ENCODE results near the gene CADPS2. TPM values are rescaled to one million over a fixed set of nuclear protein-coding genes. Genes with fewer than 3 reads are reported as not detected.

The CADPS2 gene
- total RNA-seq, 1 experiment from 2014 or later, result 16.4 TPM

DNA sequence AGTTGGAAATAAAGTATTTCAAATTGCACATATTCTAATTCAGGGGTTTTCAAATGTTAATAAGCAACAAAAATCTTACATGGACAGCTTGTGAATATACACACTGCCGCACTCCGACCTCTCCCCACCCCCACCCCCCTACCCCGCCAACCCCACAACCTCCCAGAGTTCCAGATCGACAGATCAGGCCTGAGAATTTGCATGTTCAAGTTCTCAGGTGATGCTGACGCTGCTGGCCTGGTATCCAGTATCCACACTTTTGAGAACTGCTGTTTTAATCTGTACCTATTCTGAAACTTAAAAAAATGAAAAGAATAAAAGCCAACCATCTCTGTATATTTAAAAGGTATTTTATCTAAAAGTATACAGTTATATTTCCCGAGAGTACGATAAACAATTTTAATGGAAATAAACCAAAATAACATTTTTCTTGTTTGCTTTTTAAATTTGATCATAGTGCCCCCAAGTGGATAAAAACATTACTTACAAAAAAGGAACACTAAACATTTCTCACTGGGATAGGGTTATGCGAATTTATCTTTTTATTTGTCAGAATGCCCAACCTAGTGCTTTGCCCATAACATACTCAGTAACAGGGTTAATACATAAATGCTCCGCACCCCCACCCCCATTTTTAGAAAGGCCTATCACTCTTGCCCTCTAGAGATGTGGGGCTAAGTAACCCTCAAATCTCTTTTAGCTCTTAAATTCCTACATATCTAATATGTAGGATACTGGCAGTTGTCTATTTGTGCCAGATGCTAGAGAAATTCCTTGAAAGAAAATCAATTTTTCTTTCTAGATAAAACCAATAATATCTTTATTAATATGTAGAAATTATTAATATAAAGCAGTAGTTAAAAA lies 353.6 kb downstream of the CADPS2 start:
- DNase-seq, result no peak
- no peak for TF ChIP-seq CTCF (IDR thresholded peaks at IDR 0.05; ENCODE audit: unreplicated experiment)
- H3K4me1 Mint-ChIP-seq (ENCODE audit: low read depth, unreplicated experiment), result no peaks in the 10 kb centered on the region
- H3K4me3 Mint-ChIP-seq (ENCODE audit: low read depth, unreplicated experiment), result no peak overlapping the region
- no peaks in the 10 kb centered on the region for H3K27me3 Mint-ChIP-seq (ENCODE audit: unreplicated experiment)
- intact Hi-C loops (cut with micrococcal nuclease; ENCODE audit: unreplicated experiment), result loop anchor here (1.0 kb wide), 1 partner anchor 439 kb away; no protein-coding TSS in a partner anchor
- H3K9me3 Mint-ChIP-seq (ENCODE audit: low read depth, unreplicated experiment), result no peaks in the 10 kb centered on the region
- no peak overlapping the region for H3K27ac Mint-ChIP-seq (ENCODE audit: unreplicated experiment)
- no TSS peak for BruUV-seq (replicated peaks)
- H3K36me3 Mint-ChIP-seq (ENCODE audit: insufficient read depth, unreplicated experiment), result no peaks in the 10 kb centered on the region
- CTCF ChIA-PET, result interaction anchor here (0.8 to 2.0 kb wide), 3 partner anchors 313 to 442 kb away, joined by 3 to 8 read pairs (median 3); no protein-coding TSS in a partner anchor

DNA sequence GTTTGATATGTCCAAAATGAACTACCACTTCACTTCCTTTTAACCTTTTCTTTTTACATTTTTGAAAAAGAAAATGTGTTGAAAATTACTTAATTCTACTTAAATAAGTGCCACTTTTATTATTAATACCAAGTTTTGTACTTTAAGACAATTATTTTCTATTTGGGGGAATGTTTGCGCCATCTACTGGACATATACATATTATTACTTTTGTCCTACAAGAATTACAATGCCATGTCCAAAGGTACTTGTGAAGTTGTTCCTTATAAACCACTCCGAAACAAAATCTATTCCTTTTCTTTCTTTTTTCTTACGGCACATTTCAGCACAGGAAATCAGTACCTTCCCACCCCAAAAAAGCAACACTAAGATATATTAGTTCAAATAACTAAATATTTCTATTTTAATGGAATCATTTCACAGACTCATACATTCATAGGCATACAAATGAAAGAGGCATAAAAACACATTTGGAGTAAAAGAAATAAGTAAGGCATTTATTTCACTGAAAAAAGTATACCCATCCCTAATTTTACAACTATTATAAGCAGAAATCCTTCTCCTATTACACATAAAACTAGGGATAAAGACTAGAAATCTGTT lies 357.3 kb downstream of the CADPS2 start:
- Mint-ChIP-seq H3K4me3 (ENCODE audit: low read depth, unreplicated experiment) (no peak overlapping the region), H3K36me3 (ENCODE audit: insufficient read depth, unreplicated experiment) (no peaks in the 10 kb centered on the region), H3K9me3 (ENCODE audit: low read depth, unreplicated experiment) (no peaks in the 10 kb centered on the region), H3K27me3 (ENCODE audit: unreplicated experiment) (no peaks in the 10 kb centered on the region), H3K4me1 (ENCODE audit: low read depth, unreplicated experiment) (no peaks in the 10 kb centered on the region), H3K27ac (ENCODE audit: unreplicated experiment) (no peak overlapping the region)
- no peak for DNase-seq
- no peak for TF ChIP-seq CTCF (IDR thresholded peaks at IDR 0.05; ENCODE audit: unreplicated experiment)
- CTCF ChIA-PET, result interaction anchor here (1.4 kb wide), 1 partner anchor 310 kb away, joined by 3 read pairs; no protein-coding TSS in a partner anchor
- BruUV-seq (replicated peaks), result no TSS peak
- intact Hi-C loops (cut with micrococcal nuclease; ENCODE audit: unreplicated experiment), result loop anchor here (1.0 to 2.0 kb wide), 3 partner anchors 310 to 514 kb away; no protein-coding TSS in a partner anchor

DNA sequence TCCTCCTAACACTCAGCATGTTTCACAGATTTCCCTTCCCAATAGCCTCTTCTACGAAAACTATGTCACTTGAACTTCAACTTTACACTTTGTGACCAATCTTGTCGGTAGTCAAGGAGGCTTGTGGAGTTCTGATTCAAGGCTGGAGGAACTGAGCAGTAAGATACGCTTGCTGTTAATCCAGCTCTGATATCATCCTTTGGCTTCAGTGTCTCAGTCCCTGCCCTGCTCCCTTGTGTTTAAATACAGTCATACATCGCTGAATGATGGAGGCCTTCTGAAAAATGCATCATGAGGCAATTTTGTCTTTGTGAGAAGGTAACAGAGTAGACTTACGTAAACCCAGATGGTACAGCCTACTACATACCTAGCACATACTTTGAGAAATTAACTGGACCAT lies 360.9 kb downstream of the CADPS2 start:
- H3K36me3 Mint-ChIP-seq (ENCODE audit: insufficient read depth, unreplicated experiment), result no peaks in the 10 kb centered on the region
- no peak for TF ChIP-seq CTCF (IDR thresholded peaks at IDR 0.05; ENCODE audit: unreplicated experiment)
- no peak for DNase-seq
- H3K4me1 Mint-ChIP-seq (ENCODE audit: low read depth, unreplicated experiment), result no peaks in the 10 kb centered on the region
- intact Hi-C loops (cut with micrococcal nuclease; ENCODE audit: unreplicated experiment), result no loop called here
- H3K4me3 Mint-ChIP-seq (ENCODE audit: low read depth, unreplicated experiment), result no peak overlapping the region
- no peak overlapping the region for H3K27ac Mint-ChIP-seq (ENCODE audit: unreplicated experiment)
- H3K9me3 Mint-ChIP-seq (ENCODE audit: low read depth, unreplicated experiment), result no peaks in the 10 kb centered on the region
- H3K27me3 Mint-ChIP-seq (ENCODE audit: unreplicated experiment), result no peaks in the 10 kb centered on the region
- CTCF ChIA-PET, result no interaction called here
- BruUV-seq (replicated peaks), result no TSS peak

GRCh38 chr7:122521767-122522166 lies 364.5 kb downstream of the CADPS2 start:
- intact Hi-C loops (cut with micrococcal nuclease; ENCODE audit: unreplicated experiment), result no loop called here
- Mint-ChIP-seq H3K4me1 (ENCODE audit: low read depth, unreplicated experiment) (no peaks in the 10 kb centered on the region), H3K9me3 (ENCODE audit: low read depth, unreplicated experiment) (no peaks in the 10 kb centered on the region), H3K27me3 (ENCODE audit: unreplicated experiment) (no peaks in the 10 kb centered on the region), H3K27ac (ENCODE audit: unreplicated experiment) (no peak overlapping the region), H3K4me3 (ENCODE audit: low read depth, unreplicated experiment) (no peak overlapping the region), H3K36me3 (ENCODE audit: insufficient read depth, unreplicated experiment) (no peaks in the 10 kb centered on the region)
- CTCF ChIA-PET, result no interaction called here
- no peak for TF ChIP-seq CTCF (IDR thresholded peaks at IDR 0.05; ENCODE audit: unreplicated experiment)
- BruUV-seq (replicated peaks), result no TSS peak
- DNase-seq, result no peak

Data from Calu3 (cell line).